Caco-2 (cell line): Measurements from ENCODE around the gene TMEM209. TPM values are rescaled to one million over a fixed set of nuclear protein-coding genes. Genes with fewer than 3 reads are reported as not detected.
"Not testable (repeated sequence)": the region's sequence is repeated elsewhere in the genome, so short reads cannot be mapped to it uniquely, and the experiment has no call there.

ENCODE experiments used
- BruUV-seq: library from RNA; stranded (reverse); fragments of 400-500 nt; replicated peaks from 2 replicates; lab custom pipeline; 2021; lab: Mats Ljungman, UMichigan
- CTCF ChIA-PET: fragments of 300-600 bp; sonication (Branson Sonifier 250); formaldehyde crosslinking; loops from one replicate; lab custom pipeline; 2022; ENCODE audit warnings: antibody characterized with exemption; lab: Charles Lee
- POLR2A ChIA-PET: fragments of 300-600 bp; sonication (Branson Sonifier 250); formaldehyde crosslinking; loops from one replicate; lab custom pipeline; 2022; ENCODE audit warnings: antibody characterized with exemption; lab: Charles Lee
- DNase-seq, 2 experiments: peaks; one replicate each; pipeline versions ENCODE4 v3.0.0 to v3.0.0-alpha.2; 2020 to 2022
- H3K27me3 ChIP-seq: replicated peaks from 2 replicates; pipeline ENCODE4 v1.6.0; 2011; ENCODE audit warnings: low read length; ENCODE audit not compliant: control insufficient read depth, insufficient read depth
- H3K36me3 ChIP-seq: 2 replicates; pipeline ENCODE4 v1.5.1; 2011; ENCODE audit warnings: low read length; ENCODE audit not compliant: control insufficient read depth, insufficient read depth
- H3K4me1 ChIP-seq: fragments of 250-450 bp; sonication (Bioruptor Pico); 2 replicates; pipeline ENCODE4 v1.5.1; 2020; ENCODE audit warnings: mild to moderate bottlenecking
- H3K4me3 ChIP-seq: 2 replicates; pipeline ENCODE4 v1.5.1; 2011; ENCODE audit warnings: low read depth, mild to moderate bottlenecking, control low read depth, low read length
- H3K9me3 ChIP-seq: fragments of 250-450 bp; sonication (Bioruptor Pico); 2 replicates; pipeline ENCODE4 v1.5.1; 2020; ENCODE audit warnings: mild to moderate bottlenecking, moderate library complexity
- H3K27ac Mint-ChIP-seq: one replicate; pipeline ENCODE4 v1.8.0; 2022; ENCODE audit warnings: mixed read lengths; ENCODE audit not compliant: unreplicated experiment
- H3K27me3 Mint-ChIP-seq: one replicate; pipeline ENCODE4 v1.8.0; 2022; ENCODE audit warnings: mixed read lengths; ENCODE audit not compliant: insufficient read depth, unreplicated experiment
- H3K36me3 Mint-ChIP-seq: one replicate; pipeline ENCODE4 v1.8.0; 2022; ENCODE audit warnings: mild to moderate bottlenecking, mixed read lengths; ENCODE audit not compliant: insufficient read depth, unreplicated experiment
- H3K4me1 Mint-ChIP-seq: one replicate; pipeline ENCODE4 v1.8.0; 2022; ENCODE audit warnings: low read depth, mixed read lengths; ENCODE audit not compliant: unreplicated experiment
- H3K4me3 Mint-ChIP-seq: one replicate; pipeline ENCODE4 v1.8.0; 2022; ENCODE audit warnings: mild to moderate bottlenecking, moderate library complexity, mixed read lengths; ENCODE audit not compliant: unreplicated experiment
- H3K9me3 Mint-ChIP-seq: one replicate; pipeline ENCODE4 v1.8.0; 2022; ENCODE audit warnings: mixed read lengths; ENCODE audit not compliant: unreplicated experiment
- intact Hi-C: fragments of 100-400 bp; cut with micrococcal nuclease; formaldehyde crosslinking; loops from one replicate; pipeline ENCODE4 v1.10.0; 2022; ENCODE audit not compliant: unreplicated experiment
- total RNA-seq: library from RNA; stranded (reverse); gene quantifications from 2 replicates; pipeline ENCODE4 v1.2.3, GENCODE V29; 2022
- TF ChIP-seq, protein P1 (sequence below), 2 experiments: fragments of 200-600 bp in 1 of 2; IDR thresholded peaks; 1 replicate in 1 of 2; 2 replicates in 1 of 2; pipeline versions ENCODE4 v1.5.1 to v1.8.0; 2011 to 2022; ENCODE audit warnings: antibody characterized with exemption in 1 of 2, control low read depth in 1 of 2, inconsistent platforms in 1 of 2, low read depth in 1 of 2, low read length in 1 of 2, mild to moderate bottlenecking in 1 of 2, moderate library complexity in 1 of 2; ENCODE audit not compliant: insufficient read depth in 1 of 2, severe bottlenecking in 1 of 2, unreplicated experiment in 1 of 2

Gene TMEM209
- total RNA-seq, 1 experiment from 2014 or later = 34.5 TPM

DNA sequence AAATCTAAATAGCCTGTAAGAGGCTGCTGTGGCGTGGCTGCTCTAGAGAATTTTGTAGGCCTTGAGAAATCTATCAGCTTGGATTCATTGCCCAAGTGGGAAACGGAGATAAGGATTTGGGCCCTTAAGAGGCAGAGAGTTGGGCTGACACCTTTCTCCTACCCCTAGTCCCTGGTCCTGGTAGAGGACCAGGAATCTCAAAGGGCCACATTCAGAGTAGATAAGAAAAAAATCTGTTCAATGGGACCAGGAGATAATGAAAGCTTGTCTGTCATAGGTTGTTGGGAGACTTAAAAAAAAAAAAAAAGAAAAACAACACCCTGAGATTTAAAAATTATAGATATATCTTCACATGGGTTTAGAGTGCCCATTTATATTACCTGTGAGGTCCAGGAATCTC is 17.8 kb downstream of the TMEM209 start:
- BruUV-seq = no TSS peak
- CTCF ChIA-PET = no interaction called here

DNA sequence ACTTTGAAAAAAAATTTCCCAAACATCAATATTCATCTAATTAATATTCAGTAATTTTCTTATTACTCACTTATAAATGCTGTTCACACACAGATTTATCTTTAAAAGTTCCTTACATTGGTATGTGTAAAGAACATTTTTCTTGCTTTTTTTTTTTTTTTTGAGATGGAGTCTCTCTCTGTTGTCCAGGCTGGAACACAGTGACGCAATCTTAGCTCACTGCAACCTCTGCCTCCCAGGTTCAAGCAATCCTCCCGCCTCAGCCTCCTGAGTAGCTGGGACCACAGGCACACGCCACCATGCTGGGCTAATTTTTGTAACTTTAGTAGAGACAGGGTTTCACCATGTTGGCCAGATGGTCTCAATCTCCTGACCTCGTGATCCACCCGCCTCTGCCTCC is 20.9 kb downstream of the TMEM209 start:
- CTCF ChIA-PET, H3K4me3 ChIP-seq, H3K9me3 ChIP-seq, H3K4me3 Mint-ChIP-seq, H3K27me3 ChIP-seq, H3K4me1 Mint-ChIP-seq, H3K27ac Mint-ChIP-seq, POLR2A ChIA-PET, H3K27me3 Mint-ChIP-seq, DNase-seq, H3K4me1 ChIP-seq, H3K36me3 ChIP-seq, H3K9me3 Mint-ChIP-seq, BruUV-seq, intact Hi-C loops: not testable (repeated sequence)
- H3K36me3 Mint-ChIP-seq = peaks cover 20% of the 10 kb centered on the region

More for the DNA sequence above, 17.8 kb downstream of the TMEM209 start:
- no peak overlapping the region for H3K4me3 ChIP-seq
- H3K36me3 Mint-ChIP-seq = peaks cover 25% of the 10 kb centered on the region
- POLR2A ChIA-PET = interaction anchor here (0.6 to 0.7 kb wide), 2 partner anchors 18 to 478 kb away, joined by 3 read pairs; partner anchors contain the start of gene TMEM209
- no peak overlapping the region for H3K4me3 Mint-ChIP-seq
- no peaks in the 10 kb centered on the region for H3K36me3 ChIP-seq
- no peaks in the 10 kb centered on the region for H3K27me3 Mint-ChIP-seq
- H3K27ac Mint-ChIP-seq = no peak overlapping the region
- H3K9me3 Mint-ChIP-seq = no peaks in the 10 kb centered on the region
- DNase-seq = no peak
- no peaks in the 10 kb centered on the region for H3K27me3 ChIP-seq
- peaks cover 4% of the 10 kb centered on the region for H3K4me1 ChIP-seq
- TF ChIP-seq, protein P1, sequence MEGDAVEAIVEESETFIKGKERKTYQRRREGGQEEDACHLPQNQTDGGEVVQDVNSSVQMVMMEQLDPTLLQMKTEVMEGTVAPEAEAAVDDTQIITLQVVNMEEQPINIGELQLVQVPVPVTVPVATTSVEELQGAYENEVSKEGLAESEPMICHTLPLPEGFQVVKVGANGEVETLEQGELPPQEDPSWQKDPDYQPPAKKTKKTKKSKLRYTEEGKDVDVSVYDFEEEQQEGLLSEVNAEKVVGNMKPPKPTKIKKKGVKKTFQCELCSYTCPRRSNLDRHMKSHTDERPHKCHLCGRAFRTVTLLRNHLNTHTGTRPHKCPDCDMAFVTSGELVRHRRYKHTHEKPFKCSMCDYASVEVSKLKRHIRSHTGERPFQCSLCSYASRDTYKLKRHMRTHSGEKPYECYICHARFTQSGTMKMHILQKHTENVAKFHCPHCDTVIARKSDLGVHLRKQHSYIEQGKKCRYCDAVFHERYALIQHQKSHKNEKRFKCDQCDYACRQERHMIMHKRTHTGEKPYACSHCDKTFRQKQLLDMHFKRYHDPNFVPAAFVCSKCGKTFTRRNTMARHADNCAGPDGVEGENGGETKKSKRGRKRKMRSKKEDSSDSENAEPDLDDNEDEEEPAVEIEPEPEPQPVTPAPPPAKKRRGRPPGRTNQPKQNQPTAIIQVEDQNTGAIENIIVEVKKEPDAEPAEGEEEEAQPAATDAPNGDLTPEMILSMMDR (IDR thresholded peaks at IDR 0.05; ENCODE audit: insufficient read depth in 1 of 2, low read depth in 1 of 2, low read length in 1 of 2, severe bottlenecking in 1 of 2, unreplicated experiment in 1 of 2) = no peak
- H3K4me1 Mint-ChIP-seq = no peaks in the 10 kb centered on the region
- H3K9me3 ChIP-seq = no peaks in the 10 kb centered on the region
- intact Hi-C loops = no loop called here

DNA sequence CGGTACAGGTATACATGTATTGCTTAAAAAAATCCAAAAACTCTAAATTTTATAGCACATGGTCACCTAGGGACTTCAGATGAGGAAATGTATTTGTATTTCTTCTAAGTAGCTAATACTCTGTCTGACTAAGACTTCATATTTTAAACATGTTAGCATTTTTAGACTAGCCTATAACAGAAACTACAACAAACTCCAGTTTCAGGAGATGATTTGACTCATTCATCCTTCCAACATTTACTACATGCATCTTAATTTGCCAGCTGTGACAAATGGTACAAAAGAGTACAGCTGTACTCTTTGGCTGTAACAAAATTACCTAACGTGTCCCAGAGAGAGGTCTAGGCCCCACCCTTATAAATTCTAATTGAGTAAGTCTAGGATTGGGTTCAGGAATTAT is 22.2 kb downstream of the TMEM209 start:
- Histone ChIP-seq H3K9me3 (no peaks in the 10 kb centered on the region), H3K27me3 (no peaks in the 10 kb centered on the region), H3K36me3 (peaks cover 3% of the 10 kb centered on the region; the same call in 1 of the 2 replicates), H3K4me3 (no peak overlapping the region), H3K4me1 (peaks cover 4% of the 10 kb centered on the region)
- CTCF ChIA-PET = interaction anchor here (0.8 kb wide), 1 partner anchor 87 kb away, joined by 3 read pairs; no protein-coding TSS in a partner anchor
- BruUV-seq = no TSS peak
- POLR2A ChIA-PET = no interaction called here
- H3K4me1 Mint-ChIP-seq = no peaks in the 10 kb centered on the region
- intact Hi-C loops = no loop called here
- TF ChIP-seq, protein P1 (IDR thresholded peaks at IDR 0.05; ENCODE audit: insufficient read depth in 1 of 2, low read depth in 1 of 2, low read length in 1 of 2, severe bottlenecking in 1 of 2, unreplicated experiment in 1 of 2) = no peak
- H3K27me3 Mint-ChIP-seq = no peaks in the 10 kb centered on the region
- H3K4me3 Mint-ChIP-seq = no peak overlapping the region
- peaks cover 17% of the 10 kb centered on the region for H3K36me3 Mint-ChIP-seq
- no peak overlapping the region for H3K27ac Mint-ChIP-seq
- no peaks in the 10 kb centered on the region for H3K9me3 Mint-ChIP-seq
- DNase-seq = no peak

DNA sequence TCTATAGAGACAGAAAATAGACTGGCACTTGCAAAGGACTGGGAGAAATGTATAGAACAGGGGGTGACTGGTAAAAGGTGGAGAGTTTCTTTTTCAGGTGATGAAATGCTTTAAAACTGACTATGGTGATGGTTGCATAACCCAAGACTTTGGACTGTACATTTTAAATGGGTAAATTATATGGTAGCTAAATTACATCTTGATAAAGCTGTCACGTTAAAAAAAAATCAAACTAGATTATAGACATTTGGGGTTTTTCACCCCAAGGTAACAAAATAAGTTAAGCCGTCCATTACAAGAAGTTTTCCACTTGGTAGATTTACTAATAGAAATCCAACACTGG is 24.0 kb downstream of the TMEM209 start:
- peaks cover 6% of the 10 kb centered on the region for H3K36me3 Mint-ChIP-seq
- H3K36me3 ChIP-seq = peaks cover 3% of the 10 kb centered on the region; the same call in 1 of the 2 replicates

More for the DNA sequence above, 24.0 kb downstream of the TMEM209 start:
- CTCF ChIA-PET = no interaction called here
- no peak overlapping the region for H3K4me3 ChIP-seq
- POLR2A ChIA-PET = no interaction called here
- H3K4me1 ChIP-seq = no peaks in the 10 kb centered on the region
- H3K4me3 Mint-ChIP-seq = no peak overlapping the region
- no peaks in the 10 kb centered on the region for H3K4me1 Mint-ChIP-seq
- H3K9me3 ChIP-seq = no peaks in the 10 kb centered on the region
- no peaks in the 10 kb centered on the region for H3K9me3 Mint-ChIP-seq
- no peaks in the 10 kb centered on the region for H3K27me3 ChIP-seq
- TF ChIP-seq, protein P1 (IDR thresholded peaks at IDR 0.05; ENCODE audit: insufficient read depth in 1 of 2, low read depth in 1 of 2, low read length in 1 of 2, severe bottlenecking in 1 of 2, unreplicated experiment in 1 of 2) = no peak
- intact Hi-C loops = no loop called here
- BruUV-seq = no TSS peak
- no peak for DNase-seq
- H3K27ac Mint-ChIP-seq = no peak overlapping the region
- H3K27me3 Mint-ChIP-seq = no peaks in the 10 kb centered on the region
